ENCODE measurements around the gene RPL10A.

Gene RPL10A

GRCh38 chr6:35468181-35468979, at the start of gene RPL10A:
RPL10A (plus strand) TSS chr6:35468401; CDS start chr6:35468435, 34 bp downstream.
- peak within 1 kb of the TSS; percentile 97 for H3K4me3 ChIP-seq (ENCODE audit: low read length)
- peak; percentile 97 for TF ChIP-seq CTCF (conservative IDR thresholded peaks at IDR 0.05; ENCODE audit: low read depth, low read length)
- DNase-seq (ENCODE audit: low read depth) = peak; percentile 83

- TF ChIP-seq CTCF (conservative IDR thresholded peaks at IDR 0.05; ENCODE audit: low read depth, low read length) = peak; percentile 32
- no peak for DNase-seq (ENCODE audit: low read depth)
These were observed 48.8 kb upstream of the RPL10A start for GRCh38 chr6:35419417-35419816.

GRCh38 chr6:35419961-35420360, 48.2 kb upstream of the RPL10A start:
- no peak for TF ChIP-seq CTCF (conservative IDR thresholded peaks at IDR 0.05; ENCODE audit: low read depth, low read length)
- no peak for DNase-seq (ENCODE audit: low read depth)

More at GRCh38 chr6:35419417-35419816, 48.8 kb upstream of the RPL10A start:
- H3K4me3 ChIP-seq (ENCODE audit: low read length) = no peak overlapping the region

GRCh38 chr6:35425284-35425683, 42.9 kb upstream of the RPL10A start:
- peak; percentile 98 for DNase-seq (ENCODE audit: low read depth)
- H3K4me3 ChIP-seq (ENCODE audit: low read length) = no peak overlapping the region
- no peak for TF ChIP-seq CTCF (conservative IDR thresholded peaks at IDR 0.05; ENCODE audit: low read depth, low read length)

More at GRCh38 chr6:35419961-35420360, 48.2 kb upstream of the RPL10A start:
- H3K4me3 ChIP-seq (ENCODE audit: low read length) = no peak overlapping the region

- DNase-seq (ENCODE audit: low read depth) = no peak
- no peak overlapping the region for H3K4me3 ChIP-seq (ENCODE audit: low read length)
- TF ChIP-seq CTCF (conservative IDR thresholded peaks at IDR 0.05; ENCODE audit: low read depth, low read length) = no peak
These were observed 42.1 kb upstream of the RPL10A start for GRCh38 chr6:35426074-35426473.

GRCh38 chr6:35427435-35427834, 40.8 kb upstream of the RPL10A start:
- no peak overlapping the region for H3K4me3 ChIP-seq (ENCODE audit: low read length)
- TF ChIP-seq CTCF (conservative IDR thresholded peaks at IDR 0.05; ENCODE audit: low read depth, low read length) = no peak
- no peak for DNase-seq (ENCODE audit: low read depth)

- no peak overlapping the region for H3K4me3 ChIP-seq (ENCODE audit: low read length)
- no peak for TF ChIP-seq CTCF (conservative IDR thresholded peaks at IDR 0.05; ENCODE audit: low read depth, low read length)
- no peak for DNase-seq (ENCODE audit: low read depth)
These were observed 40.3 kb upstream of the RPL10A start for GRCh38 chr6:35427851-35428321.

Measured in retinal pigment epithelial cell (primary cell).